H9 (cell line): Measurements from ENCODE around the gene TAF10. TPM values are rescaled to one million over a fixed set of nuclear protein-coding genes. Genes with fewer than 3 reads are reported as not detected.

Experiments
- DNase-seq: peaks from one replicate; pipeline ENCODE4 v3.0.0-alpha.2; 2017
- H2AFZ ChIP-seq: one replicate; pipeline ENCODE4 v1.6.1; 2013; ENCODE audit warnings: mild to moderate bottlenecking, low read length, control low read depth, moderate library complexity
- H2AK5ac ChIP-seq: 2 replicates; pipeline ENCODE4 v1.6.1; 2013; ENCODE audit warnings: low read length, control low read depth, mixed read lengths; ENCODE audit not compliant: insufficient read length
- H2BK120ac ChIP-seq: one replicate; pipeline ENCODE4 v1.6.1; 2013; ENCODE audit warnings: low read depth, mild to moderate bottlenecking, low read length, control low read depth, inconsistent platforms; ENCODE audit not compliant: poor library complexity, severe bottlenecking
- H2BK12ac ChIP-seq: 2 replicates; pipeline ENCODE4 v1.6.1; 2013; ENCODE audit warnings: low read length, control low read depth, mixed read lengths, low read depth; ENCODE audit not compliant: insufficient read length
- H2BK15ac ChIP-seq: 2 replicates; pipeline ENCODE4 v1.6.1; 2013; ENCODE audit warnings: low read depth, low read length, control low read depth
- H2BK20ac ChIP-seq: one replicate; pipeline ENCODE4 v1.6.1; 2013; ENCODE audit warnings: low read depth, mild to moderate bottlenecking, low read length, control low read depth, inconsistent platforms; ENCODE audit not compliant: poor library complexity, severe bottlenecking
- H2BK5ac ChIP-seq: 2 replicates; pipeline ENCODE4 v1.6.1; 2013; ENCODE audit warnings: low read length, control low read depth, mixed read lengths; ENCODE audit not compliant: insufficient read length
- H3K14ac ChIP-seq: 2 replicates; pipeline ENCODE4 v1.6.1; 2013; ENCODE audit warnings: low read length, control low read depth; ENCODE audit not compliant: insufficient read depth
- H3K18ac ChIP-seq: 2 replicates; pipeline ENCODE4 v1.6.1; 2013; ENCODE audit warnings: low read depth, mild to moderate bottlenecking, mixed read lengths, low read length, control low read depth; ENCODE audit not compliant: insufficient read length
- H3K23ac ChIP-seq: 2 replicates; pipeline ENCODE4 v1.6.1; 2013; ENCODE audit warnings: low read length, control low read depth, mixed read lengths, low read depth; ENCODE audit not compliant: insufficient read length
- H3K23me2 ChIP-seq: 2 replicates; pipeline ENCODE4 v1.6.1; 2013; ENCODE audit warnings: low read depth, mild to moderate bottlenecking, mixed read lengths, low read length, control low read depth; ENCODE audit not compliant: insufficient read length, poor library complexity, severe bottlenecking
- H3K27ac ChIP-seq: 2 replicates; pipeline ENCODE4 v1.5.1; 2013; ENCODE audit warnings: low read length, control low read depth, mixed read lengths, low read depth; ENCODE audit not compliant: insufficient read length
- H3K27me3 ChIP-seq: 2 replicates; pipeline ENCODE4 v1.6.1; 2013; ENCODE audit warnings: low read length, control low read depth, inconsistent platforms; ENCODE audit not compliant: insufficient read depth
- H3K4ac ChIP-seq: 2 replicates; pipeline ENCODE4 v1.6.1; 2013; ENCODE audit warnings: low read depth, mild to moderate bottlenecking, control low read depth, inconsistent platforms, low read length, moderate library complexity
- H3K4me1 ChIP-seq: 2 replicates; pipeline ENCODE4 v1.6.1; 2013; ENCODE audit warnings: low read length, control low read depth, inconsistent platforms; ENCODE audit not compliant: insufficient read depth
- H3K4me2 ChIP-seq: 2 replicates; pipeline ENCODE4 v1.6.1; 2013; ENCODE audit warnings: low read length, control low read depth, mixed read lengths; ENCODE audit not compliant: insufficient read length, insufficient read depth
- H3K56ac ChIP-seq: 2 replicates; pipeline ENCODE4 v1.6.1; 2013; ENCODE audit warnings: low read depth, mild to moderate bottlenecking, mixed read lengths, low read length, control low read depth; ENCODE audit not compliant: insufficient read length
- H3K79me1 ChIP-seq: 2 replicates; pipeline ENCODE4 v1.6.1; 2013; ENCODE audit warnings: low read depth, mild to moderate bottlenecking, moderate library complexity, low read length, control low read depth, inconsistent platforms; ENCODE audit not compliant: insufficient read depth, poor library complexity, severe bottlenecking
- H3K79me2 ChIP-seq: 2 replicates; pipeline ENCODE4 v1.6.1; 2013; ENCODE audit warnings: low read length, control low read depth, inconsistent platforms; ENCODE audit not compliant: insufficient read depth
- H3K9ac ChIP-seq: 2 replicates; pipeline ENCODE4 v1.6.1; 2013; ENCODE audit warnings: low read length, control low read depth, mixed read lengths; ENCODE audit not compliant: insufficient read length; ENCODE audit errors: extremely low read depth
- H3K9me3 ChIP-seq: one replicate; pipeline ENCODE4 v1.6.1; 2013; ENCODE audit warnings: low read depth, low read length, inconsistent platforms; ENCODE audit not compliant: control insufficient read depth
- H3T11ph ChIP-seq: one replicate; pipeline ENCODE4 v1.6.1; 2013; ENCODE audit warnings: mild to moderate bottlenecking, low read length, control low read depth, inconsistent platforms
- H4K20me1 ChIP-seq: one replicate; pipeline ENCODE4 v1.6.1; 2013; ENCODE audit not compliant: control insufficient read depth, insufficient read length, insufficient read depth
- H4K5ac ChIP-seq: 2 replicates; pipeline ENCODE4 v1.6.1; 2013; ENCODE audit warnings: low read depth, mild to moderate bottlenecking, mixed read lengths, low read length, control low read depth; ENCODE audit not compliant: insufficient read length
- H4K8ac ChIP-seq: replicated peaks from 2 replicates; pipeline ENCODE4 v1.6.1; 2013; ENCODE audit warnings: low read length, control low read depth, mixed read lengths, low read depth; ENCODE audit not compliant: insufficient read length
- H4K91ac ChIP-seq: 2 replicates; pipeline ENCODE4 v1.6.1; 2013; ENCODE audit warnings: low read depth, mild to moderate bottlenecking, moderate library complexity, mixed read lengths, low read length, control low read depth; ENCODE audit not compliant: insufficient read length
- H3K27ac Mint-ChIP-seq, 3 experiments: 2 replicates in 2 of 3; 3 replicates in 1 of 3; pipeline ENCODE4 v1.8.0; 2020 to 2021; ENCODE audit warnings: mixed read lengths in 3 of 3, mild to moderate bottlenecking in 1 of 3, moderate library complexity in 1 of 3
- H3K27me3 Mint-ChIP-seq: 2 replicates; pipeline ENCODE4 v1.8.0; 2021; ENCODE audit warnings: low read depth, mild to moderate bottlenecking, moderate library complexity, mixed read lengths
- H3K36me3 Mint-ChIP-seq, 3 experiments: 2 replicates in 2 of 3; 3 replicates in 1 of 3; pipeline ENCODE4 v1.8.0; 2020 to 2021; ENCODE audit warnings: low read depth in 3 of 3, mixed read lengths in 3 of 3; ENCODE audit not compliant: insufficient read depth in 1 of 3
- H3K4me1 Mint-ChIP-seq, 2 experiments: 2 replicates each; pipeline ENCODE4 v1.8.0; 2020; ENCODE audit warnings: mixed read lengths in 2 of 2
- H3K4me3 Mint-ChIP-seq, 2 experiments: 2 replicates in 1 of 2; 3 replicates in 1 of 2; pipeline ENCODE4 v1.8.0; 2020 to 2021; ENCODE audit warnings: mild to moderate bottlenecking in 2 of 2, mixed read lengths in 2 of 2, moderate library complexity in 1 of 2
- H3K9me3 Mint-ChIP-seq, 2 experiments: 2 replicates in 1 of 2; 3 replicates in 1 of 2; pipeline ENCODE4 v1.8.0; 2020; ENCODE audit warnings: mild to moderate bottlenecking in 2 of 2, mixed read lengths in 2 of 2, moderate library complexity in 1 of 2
- CTCF ChIP-seq: fragments of 200-600 bp; sonication (generic); conservative IDR thresholded peaks from 3 replicates; pipeline ENCODE4 v1.8.0; 2021; ENCODE audit warnings: antibody characterized with exemption, mild to moderate bottlenecking
- WGBS: extraction: QIAGEN DNeasy Blood & Tissue Kit; methylation state at CpG from one replicate; pipeline ENCODE4 v1.1.7; 2013; ENCODE audit warnings: missing lambda C conversion rate, low lambda C conversion rate, mixed read lengths; ENCODE audit not compliant: insufficient read length; ENCODE audit errors: extremely low coverage; 5-methylcytosine and 5-hydroxymethylcytosine counted together
- total RNA-seq: library from RNA; stranded (reverse); gene quantifications from 2 replicates; pipeline ENCODE4 v1.2.1, GENCODE V29; 2021

Gene TAF10
- total RNA-seq, 1 experiment from 2014 or later = 198 TPM

- H3K9me3 ChIP-seq = no peaks in the 10 kb centered on the region
- H3K18ac ChIP-seq = no peak overlapping the region
- H2BK12ac ChIP-seq = no peak overlapping the region
- H2BK20ac ChIP-seq = no peak overlapping the region
- H4K20me1 ChIP-seq = no peaks in the 10 kb centered on the region
- no peak for DNase-seq
- no peak overlapping the region for H4K5ac ChIP-seq
- no peaks in the 10 kb centered on the region for H3K79me2 ChIP-seq
- no peak overlapping the region for H3K14ac ChIP-seq
- Mint-ChIP-seq H3K4me1 (peaks cover 9% of the 10 kb centered on the region in 2 experiments), H3K9me3 (no peaks in the 10 kb centered on the region), H3K4me3 (no peak overlapping the region), H3K36me3 (peaks cover 26 to 49% (median 42%) of the 10 kb centered on the region in 3 experiments; a peak in 6 of 7 replicates), H3K27ac (no peak overlapping the region), H3K27me3 (no peaks in the 10 kb centered on the region; the same call in 1 of the 2 replicates)
- no peak overlapping the region for H3T11ph ChIP-seq
- H3K79me1 ChIP-seq = no peaks in the 10 kb centered on the region
- no peak overlapping the region for H3K27ac ChIP-seq
- no peak overlapping the region for H2BK5ac ChIP-seq
- H2BK15ac ChIP-seq = no peak overlapping the region
- H3K9ac ChIP-seq = no peak overlapping the region
- TF ChIP-seq CTCF = no peak
- H4K8ac ChIP-seq = no peak overlapping the region
- H3K23ac ChIP-seq = no peak overlapping the region
- H3K56ac ChIP-seq = no peak overlapping the region
- no peaks in the 10 kb centered on the region for H3K4me1 ChIP-seq
- no peak overlapping the region for H3K4me2 ChIP-seq
- WGBS = 100% methylated on average over 3 of the region's 3 CpGs
- no peak overlapping the region for H2BK120ac ChIP-seq
- H2AFZ ChIP-seq = no peak overlapping the region
- no peaks in the 10 kb centered on the region for H3K27me3 ChIP-seq
- H3K23me2 ChIP-seq = peaks cover 12% of the 10 kb centered on the region
- H3K4ac ChIP-seq = no peak overlapping the region
- no peak overlapping the region for H4K91ac ChIP-seq
- no peak overlapping the region for H2AK5ac ChIP-seq
Observed at GRCh38 chr11:6613496-6613895, 1.5 kb upstream of the TAF10 start.
